SK-N-SH (cell line): ENCODE results near the gene AGBL1. TPM values are rescaled to one million over a fixed set of nuclear protein-coding genes. Genes with fewer than 3 reads are reported as not detected.

Experiments
- CTCF ChIA-PET: fragments of 300-600, 350-600 bp; formaldehyde crosslinking; extraction: SDS; loops from one replicate; lab custom pipeline; 2021; lab: Yijun Ruan, JAX
- POLR2A ChIA-PET: fragments of 350-600 bp; sonication (Branson Sonifier 250); formaldehyde crosslinking; extraction: SDS; loops from one replicate; lab custom pipeline; 2020; ENCODE audit warnings: antibody characterized with exemption, inconsistent platforms; lab: Yijun Ruan, JAX
- DNase-seq: peaks from one replicate; pipeline ENCODE4 v3.0.0; 2012
- H2AFZ ChIP-seq: fragments of 200-600 bp; sonication (generic); 2 replicates; pipeline ENCODE4 v1.8.1; 2016; ENCODE audit warnings: antibody characterized with exemption, mild to moderate bottlenecking, low read depth
- H3F3A ChIP-seq: fragments of 200-600 bp; sonication (generic); replicated peaks from 2 replicates; pipeline ENCODE3; 2016; ENCODE audit warnings: antibody characterized with exemption, mild to moderate bottlenecking; ENCODE audit not compliant: insufficient read depth
- H3K27ac ChIP-seq, 2 experiments: fragments of 200-500 bp in 1 of 2; fragments of 200-600 bp in 1 of 2; sonication (Bioruptor generic) in 1 of 2; sonication (generic), shearing (Covaris generic) in 1 of 2; 2 replicates each; pipeline versions ENCODE4 v1.5.1 to v1.6.1; 2014 to 2016; ENCODE audit warnings: low read depth in 2 of 2, inconsistent platforms in 1 of 2, low read length in 1 of 2, mild to moderate bottlenecking in 1 of 2, mixed read lengths in 1 of 2
- H3K27me3 ChIP-seq: fragments of 200-600 bp; sonication (generic), shearing (Covaris generic); 2 replicates; pipeline ENCODE4 v1.6.1; 2016; ENCODE audit warnings: mixed run types; ENCODE audit not compliant: insufficient read depth
- H3K36me3 ChIP-seq, 2 experiments: fragments of 200-500 bp in 1 of 2; fragments of 200-600 bp in 1 of 2; sonication (Bioruptor generic) in 1 of 2; sonication (generic) in 1 of 2; replicated peaks in 1 of 2; 2 replicates each; pipeline versions ENCODE3 to v1.5.1; 2014 to 2016; ENCODE audit warnings: low read length in 1 of 2, mild to moderate bottlenecking in 1 of 2; ENCODE audit not compliant: insufficient read depth in 2 of 2, control insufficient read depth in 1 of 2
- H3K4me1 ChIP-seq, 2 experiments: fragments of 200-500 bp in 1 of 2; fragments of 200-600 bp in 1 of 2; sonication (Bioruptor generic) in 1 of 2; sonication (generic), shearing (Covaris generic) in 1 of 2; 2 replicates each; pipeline versions ENCODE4 v1.5.1 to v1.6.1; 2014 to 2016; ENCODE audit warnings: low read depth in 1 of 2, low read length in 1 of 2, mixed run types in 1 of 2; ENCODE audit not compliant: insufficient read depth in 2 of 2, control insufficient read depth in 1 of 2
- H3K4me2 ChIP-seq: fragments of 200-600 bp; sonication (generic), shearing (Covaris generic); 2 replicates; pipeline ENCODE4 v1.6.1; 2017; ENCODE audit warnings: mixed run types
- H3K4me3 ChIP-seq, 2 experiments: fragments of 200-500 bp in 1 of 2; fragments of 200-600 bp in 1 of 2; sonication (Bioruptor generic) in 1 of 2; sonication (generic), shearing (Covaris generic) in 1 of 2; 2 replicates each; pipeline versions ENCODE4 v1.5.1 to v1.8.1; 2014 to 2016; ENCODE audit warnings: low read depth in 2 of 2, inconsistent platforms in 1 of 2, low read length in 1 of 2, mild to moderate bottlenecking in 1 of 2, mixed read lengths in 1 of 2, moderate library complexity in 1 of 2
- H3K79me2 ChIP-seq: fragments of 200-600 bp; sonication (generic); 2 replicates; pipeline ENCODE4 v1.8.1; 2017; ENCODE audit warnings: mild to moderate bottlenecking; ENCODE audit not compliant: insufficient read depth
- H3K9ac ChIP-seq: fragments of 200-600 bp; sonication (generic); 2 replicates; pipeline ENCODE4 v1.6.1; 2017; ENCODE audit warnings: mixed run types
- H3K9me2 ChIP-seq: fragments of 200-600 bp; sonication (generic); 2 replicates; pipeline ENCODE4 v1.6.1; 2017; ENCODE audit warnings: mixed run types
- H3K9me3 ChIP-seq: fragments of 200-600 bp; sonication (generic); 2 replicates; pipeline ENCODE4 v1.6.1; 2017; ENCODE audit warnings: mixed run types, mild to moderate bottlenecking, moderate library complexity
- H4K20me1 ChIP-seq: fragments of 200-600 bp; sonication (generic); 2 replicates; pipeline ENCODE4 v1.6.1; 2017; ENCODE audit warnings: mild to moderate bottlenecking, mixed run types; ENCODE audit not compliant: insufficient read depth
- CHD2 ChIP-seq: fragments of 150-350 bp; IDR thresholded peaks from 2 replicates; pipeline ENCODE4 v1.6.1; 2018; ENCODE audit warnings: low read length; ENCODE audit not compliant: partially characterized antibody
- ELF1 ChIP-seq: IDR thresholded peaks from 2 replicates; pipeline ENCODE4 v1.4.0; 2012
- EZH2phosphoT487 ChIP-seq: fragments of 200-600 bp; sonication (generic); IDR thresholded peaks from 2 replicates; pipeline ENCODE4 v1.6.1; 2017; ENCODE audit warnings: low read depth, mixed run types, mild to moderate bottlenecking, antibody characterized with exemption, moderate library complexity, borderline replicate concordance
- FOSL2 ChIP-seq: IDR thresholded peaks from 2 replicates; pipeline ENCODE4 v1.4.0; 2012; ENCODE audit warnings: low read depth, mild to moderate bottlenecking, moderate library complexity, borderline replicate concordance
- FOXJ3 ChIP-seq: sonication (generic); formaldehyde crosslinking; IDR thresholded peaks from 2 replicates; pipeline ENCODE4 v1.5.1; 2020; ENCODE audit warnings: mild to moderate bottlenecking, missing genetic modification reagents
- MEF2A ChIP-seq: IDR thresholded peaks from 2 replicates; pipeline ENCODE4 v1.4.0; 2012; ENCODE audit warnings: low read depth, borderline replicate concordance
- MXI1 ChIP-seq: IDR thresholded peaks from 2 replicates; pipeline ENCODE4 v1.6.1; 2012; ENCODE audit warnings: mild to moderate bottlenecking, low read depth, low read length, improper control_type of control experiment
- RCOR1 ChIP-seq: fragments of 150-350 bp; IDR thresholded peaks from 2 replicates; pipeline ENCODE4 v1.6.1; 2017; ENCODE audit warnings: antibody characterized with exemption, low read length
- RFX5 ChIP-seq: IDR thresholded peaks from 2 replicates; pipeline ENCODE4 v1.6.1; 2012; ENCODE audit warnings: mild to moderate bottlenecking, improper control_type of control experiment, low read length
- RXRA ChIP-seq: IDR thresholded peaks from 2 replicates; pipeline ENCODE4 v1.4.0; 2012; ENCODE audit warnings: low read depth, mild to moderate bottlenecking, borderline replicate concordance
- SIN3A ChIP-seq: IDR thresholded peaks from 2 replicates; pipeline ENCODE4 v1.6.1; 2012; ENCODE audit warnings: low read depth, mild to moderate bottlenecking, low read length, moderate library complexity, borderline replicate concordance
- TAF1 ChIP-seq: IDR thresholded peaks from 2 replicates; pipeline ENCODE4 v1.6.1; 2012; ENCODE audit warnings: low read depth, mild to moderate bottlenecking, low read length, moderate library complexity, borderline replicate concordance
- TCF12 ChIP-seq: IDR thresholded peaks from 2 replicates; pipeline ENCODE4 v1.4.0; 2012
- WGBS: methylation state at CpG from one replicate; pipeline ENCODE4 v1.1.6; 2017; ENCODE audit warnings: low lambda C conversion rate; 5-methylcytosine and 5-hydroxymethylcytosine counted together
- polyA plus RNA-seq, 3 experiments: library from polyadenylated mRNA; depleted of rRNA; stranded (reverse); fragments of >200 nt; gene quantifications; 2 replicates each; pipeline ENCODE4 v1.2.3, GENCODE V29; 2012
- TF ChIP-seq, protein P1 (sequence below): IDR thresholded peaks from 2 replicates; pipeline ENCODE4 v1.6.1; 2012; ENCODE audit warnings: mild to moderate bottlenecking, low read depth, low read length, moderate library complexity
- TF ChIP-seq, protein P2 (sequence below): fragments of 200-600 bp; sonication (generic); IDR thresholded peaks from 2 replicates; pipeline ENCODE4 v1.6.1; 2017; ENCODE audit warnings: antibody characterized with exemption, mild to moderate bottlenecking, moderate library complexity
- TF ChIP-seq, protein P3 (sequence below): IDR thresholded peaks from 2 replicates; pipeline ENCODE4; 2012
- TF ChIP-seq, protein P4 (sequence below): fragments of 150-350 bp; IDR thresholded peaks from 2 replicates; pipeline ENCODE4 v1.6.1; 2016; ENCODE audit warnings: mild to moderate bottlenecking, low read depth, low read length
- TF ChIP-seq, protein P5 (sequence below): IDR thresholded peaks from 2 replicates; pipeline ENCODE4 v1.4.0; 2012; ENCODE audit warnings: low read depth

Gene AGBL1
- polyA plus RNA-seq, 1 of the 3 experiments (the other 2 are of a cell fraction): not detected

- TF ChIP-seq, protein P1, sequence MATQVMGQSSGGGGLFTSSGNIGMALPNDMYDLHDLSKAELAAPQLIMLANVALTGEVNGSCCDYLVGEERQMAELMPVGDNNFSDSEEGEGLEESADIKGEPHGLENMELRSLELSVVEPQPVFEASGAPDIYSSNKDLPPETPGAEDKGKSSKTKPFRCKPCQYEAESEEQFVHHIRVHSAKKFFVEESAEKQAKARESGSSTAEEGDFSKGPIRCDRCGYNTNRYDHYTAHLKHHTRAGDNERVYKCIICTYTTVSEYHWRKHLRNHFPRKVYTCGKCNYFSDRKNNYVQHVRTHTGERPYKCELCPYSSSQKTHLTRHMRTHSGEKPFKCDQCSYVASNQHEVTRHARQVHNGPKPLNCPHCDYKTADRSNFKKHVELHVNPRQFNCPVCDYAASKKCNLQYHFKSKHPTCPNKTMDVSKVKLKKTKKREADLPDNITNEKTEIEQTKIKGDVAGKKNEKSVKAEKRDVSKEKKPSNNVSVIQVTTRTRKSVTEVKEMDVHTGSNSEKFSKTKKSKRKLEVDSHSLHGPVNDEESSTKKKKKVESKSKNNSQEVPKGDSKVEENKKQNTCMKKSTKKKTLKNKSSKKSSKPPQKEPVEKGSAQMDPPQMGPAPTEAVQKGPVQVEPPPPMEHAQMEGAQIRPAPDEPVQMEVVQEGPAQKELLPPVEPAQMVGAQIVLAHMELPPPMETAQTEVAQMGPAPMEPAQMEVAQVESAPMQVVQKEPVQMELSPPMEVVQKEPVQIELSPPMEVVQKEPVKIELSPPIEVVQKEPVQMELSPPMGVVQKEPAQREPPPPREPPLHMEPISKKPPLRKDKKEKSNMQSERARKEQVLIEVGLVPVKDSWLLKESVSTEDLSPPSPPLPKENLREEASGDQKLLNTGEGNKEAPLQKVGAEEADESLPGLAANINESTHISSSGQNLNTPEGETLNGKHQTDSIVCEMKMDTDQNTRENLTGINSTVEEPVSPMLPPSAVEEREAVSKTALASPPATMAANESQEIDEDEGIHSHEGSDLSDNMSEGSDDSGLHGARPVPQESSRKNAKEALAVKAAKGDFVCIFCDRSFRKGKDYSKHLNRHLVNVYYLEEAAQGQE: no peak
- TF ChIP-seq MXI1 (no peak), MEF2A (no peak), RXRA (no peak)
- TF ChIP-seq, protein P2, sequence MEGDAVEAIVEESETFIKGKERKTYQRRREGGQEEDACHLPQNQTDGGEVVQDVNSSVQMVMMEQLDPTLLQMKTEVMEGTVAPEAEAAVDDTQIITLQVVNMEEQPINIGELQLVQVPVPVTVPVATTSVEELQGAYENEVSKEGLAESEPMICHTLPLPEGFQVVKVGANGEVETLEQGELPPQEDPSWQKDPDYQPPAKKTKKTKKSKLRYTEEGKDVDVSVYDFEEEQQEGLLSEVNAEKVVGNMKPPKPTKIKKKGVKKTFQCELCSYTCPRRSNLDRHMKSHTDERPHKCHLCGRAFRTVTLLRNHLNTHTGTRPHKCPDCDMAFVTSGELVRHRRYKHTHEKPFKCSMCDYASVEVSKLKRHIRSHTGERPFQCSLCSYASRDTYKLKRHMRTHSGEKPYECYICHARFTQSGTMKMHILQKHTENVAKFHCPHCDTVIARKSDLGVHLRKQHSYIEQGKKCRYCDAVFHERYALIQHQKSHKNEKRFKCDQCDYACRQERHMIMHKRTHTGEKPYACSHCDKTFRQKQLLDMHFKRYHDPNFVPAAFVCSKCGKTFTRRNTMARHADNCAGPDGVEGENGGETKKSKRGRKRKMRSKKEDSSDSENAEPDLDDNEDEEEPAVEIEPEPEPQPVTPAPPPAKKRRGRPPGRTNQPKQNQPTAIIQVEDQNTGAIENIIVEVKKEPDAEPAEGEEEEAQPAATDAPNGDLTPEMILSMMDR: no peak
Measured at GRCh38 chr15:86432861-86433260, 353.2 kb downstream of the AGBL1 start (continued).

GRCh38 chr15:86433983-86434382 lies 354.3 kb downstream of the AGBL1 start:
- Histone ChIP-seq H3K4me3 (no peak overlapping the region), H3K27me3 (no peaks in the 10 kb centered on the region), H3K9ac (no peak overlapping the region), H3K36me3 (no peaks in the 10 kb centered on the region), H4K20me1 (no peaks in the 10 kb centered on the region), H3K4me2 (no peak overlapping the region), H3K4me1 (no peaks in the 10 kb centered on the region), H3F3A (no peaks in the 10 kb centered on the region), H3K79me2 (no peaks in the 10 kb centered on the region), H3K27ac (no peak overlapping the region), H3K9me2 (no peaks in the 10 kb centered on the region), H3K9me3 (no peaks in the 10 kb centered on the region), H2AFZ (no peak overlapping the region)
- no peak for DNase-seq
- POLR2A ChIA-PET: no interaction called here
- WGBS: 15% methylated on average over 4 of the region's 4 CpGs
- CTCF ChIA-PET: interaction anchor here (1.3 kb wide), 1 partner anchor 26 kb away, joined by 3 read pairs; no protein-coding TSS in a partner anchor
- TF ChIP-seq, protein P3, sequence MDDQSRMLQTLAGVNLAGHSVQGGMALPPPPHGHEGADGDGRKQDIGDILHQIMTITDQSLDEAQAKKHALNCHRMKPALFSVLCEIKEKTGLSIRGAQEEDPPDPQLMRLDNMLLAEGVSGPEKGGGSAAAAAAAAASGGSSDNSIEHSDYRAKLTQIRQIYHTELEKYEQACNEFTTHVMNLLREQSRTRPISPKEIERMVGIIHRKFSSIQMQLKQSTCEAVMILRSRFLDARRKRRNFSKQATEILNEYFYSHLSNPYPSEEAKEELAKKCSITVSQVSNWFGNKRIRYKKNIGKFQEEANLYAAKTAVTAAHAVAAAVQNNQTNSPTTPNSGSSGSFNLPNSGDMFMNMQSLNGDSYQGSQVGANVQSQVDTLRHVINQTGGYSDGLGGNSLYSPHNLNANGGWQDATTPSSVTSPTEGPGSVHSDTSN: no peak
- TF ChIP-seq CHD2 (no peak), RXRA (no peak), TCF12 (no peak), MEF2A (no peak), FOSL2 (no peak), TAF1 (no peak), SIN3A (no peak), RFX5 (no peak), EZH2phosphoT487 (no peak), ELF1 (no peak), RCOR1 (no peak), FOXJ3 (no peak)
- TF ChIP-seq, protein P2: no peak
- TF ChIP-seq, protein P4, sequence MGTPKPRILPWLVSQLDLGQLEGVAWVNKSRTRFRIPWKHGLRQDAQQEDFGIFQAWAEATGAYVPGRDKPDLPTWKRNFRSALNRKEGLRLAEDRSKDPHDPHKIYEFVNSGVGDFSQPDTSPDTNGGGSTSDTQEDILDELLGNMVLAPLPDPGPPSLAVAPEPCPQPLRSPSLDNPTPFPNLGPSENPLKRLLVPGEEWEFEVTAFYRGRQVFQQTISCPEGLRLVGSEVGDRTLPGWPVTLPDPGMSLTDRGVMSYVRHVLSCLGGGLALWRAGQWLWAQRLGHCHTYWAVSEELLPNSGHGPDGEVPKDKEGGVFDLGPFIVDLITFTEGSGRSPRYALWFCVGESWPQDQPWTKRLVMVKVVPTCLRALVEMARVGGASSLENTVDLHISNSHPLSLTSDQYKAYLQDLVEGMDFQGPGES: no peak
- TF ChIP-seq, protein P5, sequence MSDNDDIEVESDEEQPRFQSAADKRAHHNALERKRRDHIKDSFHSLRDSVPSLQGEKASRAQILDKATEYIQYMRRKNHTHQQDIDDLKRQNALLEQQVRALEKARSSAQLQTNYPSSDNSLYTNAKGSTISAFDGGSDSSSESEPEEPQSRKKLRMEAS: no peak
